GM12878 (cell line): ENCODE measurements around the gene UBR2. TPM values are rescaled to one million over a fixed set of nuclear protein-coding genes. Genes with fewer than 3 reads are reported as not detected.

ENCODE experiments used
- ATAC-seq: fragments of 200-7000 bp; cut with Tn5 transposase; 3 replicates; pipeline ENCODE4 v1.9.1; 2020; ENCODE audit warnings: mild to moderate bottlenecking, moderate library complexity
- BruUV-seq: library from RNA; stranded (reverse); fragments of 400-500 nt; replicated peaks from 2 replicates; lab custom pipeline; 2021; lab: Mats Ljungman, UMichigan
- CTCF ChIA-PET: fragments of 300-600 bp; sonication (Branson Sonifier 250); formaldehyde crosslinking; extraction: SDS; loops from one replicate; lab custom pipeline; 2021; ENCODE audit warnings: inconsistent platforms; lab: Yijun Ruan, JAX
- POLR2A ChIA-PET: fragments of 350-600 bp; formaldehyde crosslinking; extraction: SDS; loops from one replicate; lab custom pipeline; 2021; ENCODE audit warnings: inconsistent platforms; lab: Charles Lee
- RAD21 ChIA-PET: fragments of 300-600 bp; sonication (Branson Sonifier 250); formaldehyde crosslinking; loops from one replicate; lab custom pipeline; 2023; ENCODE audit warnings: antibody characterized with exemption; ENCODE audit not compliant: unreplicated experiment; lab: Charles Lee
- SMC1A ChIA-PET: fragments of 300-600 bp; sonication (Branson Sonifier 250); formaldehyde crosslinking; loops from one replicate; lab custom pipeline; 2023; ENCODE audit not compliant: unreplicated experiment, uncharacterized antibody; lab: Charles Lee
- DNase-seq: peaks from one replicate; pipeline ENCODE4 v3.0.0-alpha.2; 2011; ENCODE audit warnings: low read depth, low spot score
- FAIRE-seq: peaks from 3 replicates; lab custom pipeline; 2011; peaks lifted over from hg19 to GRCh38; lab: Jason Lieb, UNC
- H2AFZ ChIP-seq: 2 replicates; pipeline ENCODE4 v1.6.0; 2011; ENCODE audit warnings: low read depth, low read length, control low read depth; ENCODE audit not compliant: control insufficient read depth
- H3K27ac ChIP-seq: 2 replicates; pipeline ENCODE4 v1.5.1; 2011; ENCODE audit warnings: control low read depth; ENCODE audit not compliant: control insufficient read depth, insufficient read depth
- H3K27me3 ChIP-seq, 2 experiments: replicated peaks in 1 of 2; 2 replicates each; pipeline versions ENCODE4 v1.6.0 to v1.6.1; 2011; ENCODE audit warnings: low read length in 1 of 2; ENCODE audit not compliant: control insufficient read depth in 2 of 2, insufficient read depth in 2 of 2
- H3K36me3 ChIP-seq, 2 experiments: 2 replicates each; pipeline ENCODE4 v1.5.1; 2011; ENCODE audit warnings: low read length in 1 of 2; ENCODE audit not compliant: control insufficient read depth in 2 of 2, insufficient read depth in 2 of 2
- H3K4me1 ChIP-seq: 2 replicates; pipeline ENCODE4 v1.6.1; 2011; ENCODE audit warnings: mild to moderate bottlenecking, low read length, moderate library complexity, mixed read lengths; ENCODE audit not compliant: control insufficient read depth, insufficient read depth
- H3K4me2 ChIP-seq: 2 replicates; pipeline ENCODE4 v1.6.0; 2011; ENCODE audit warnings: control low read depth; ENCODE audit not compliant: control insufficient read depth, insufficient read depth
- H3K4me3 ChIP-seq: fragments of 200-600 bp; sonication (generic); 2 replicates; pipeline ENCODE4 v1.5.1; 2016
- H3K79me2 ChIP-seq: 2 replicates; pipeline ENCODE4 v1.6.0; 2011; ENCODE audit warnings: low read length; ENCODE audit not compliant: control insufficient read depth, insufficient read depth
- H3K9ac ChIP-seq: 2 replicates; pipeline ENCODE4 v1.8.0; 2011; ENCODE audit warnings: low read length, control low read depth, mixed read lengths; ENCODE audit not compliant: control insufficient read depth, insufficient read depth
- H3K9me3 ChIP-seq: replicated peaks from 3 replicates; pipeline ENCODE4 v1.5.1; 2011; ENCODE audit warnings: mild to moderate bottlenecking, low read length; ENCODE audit not compliant: control insufficient read depth, insufficient read depth
- H4K20me1 ChIP-seq: 2 replicates; pipeline ENCODE4 v1.6.0; 2011; ENCODE audit not compliant: control insufficient read depth, insufficient read depth
- BHLHE40 ChIP-seq, 2 experiments: fragments of 450-650 bp in 1 of 2; IDR thresholded peaks; 2 replicates each; pipeline ENCODE4 v1.6.1; 2011 to 2017; ENCODE audit warnings: low read depth in 2 of 2, borderline replicate concordance in 1 of 2, improper control_type of control experiment in 1 of 2, low read length in 1 of 2, mild to moderate bottlenecking in 1 of 2
- IKZF1 ChIP-seq: fragments of 450-650 bp; conservative IDR thresholded peaks from 2 replicates; pipeline ENCODE4 v1.6.1; 2017; ENCODE audit warnings: antibody characterized with exemption, mild to moderate bottlenecking
- JUNB ChIP-seq: IDR thresholded peaks from 2 replicates; pipeline ENCODE4 v1.6.1; 2016; ENCODE audit warnings: antibody characterized with exemption, mild to moderate bottlenecking
- KDM1A ChIP-seq: fragments of 200-600 bp; sonication (generic); IDR thresholded peaks from 2 replicates; pipeline ENCODE4 v1.6.1; 2016; ENCODE audit warnings: borderline replicate concordance
- MEF2A ChIP-seq: IDR thresholded peaks from 2 replicates; pipeline ENCODE4 v1.6.1; 2011; ENCODE audit warnings: low read depth, mild to moderate bottlenecking, low read length, moderate library complexity; ENCODE audit not compliant: insufficient read depth
- NFYB ChIP-seq: IDR thresholded peaks from 2 replicates; pipeline ENCODE4 v1.6.1; 2011; ENCODE audit warnings: low read depth, mild to moderate bottlenecking, low read length, improper control_type of control experiment, moderate library complexity; ENCODE audit not compliant: insufficient read depth
- PAX8 ChIP-seq: fragments of 450-650 bp; IDR thresholded peaks from 2 replicates; pipeline ENCODE4 v1.6.1; 2017; ENCODE audit warnings: mild to moderate bottlenecking, moderate library complexity
- POU2F2 ChIP-seq: IDR thresholded peaks from 3 replicates; pipeline ENCODE4 v1.6.1; 2011; ENCODE audit warnings: low read depth, mild to moderate bottlenecking, low read length, borderline replicate concordance
- WGBS: methylation state at CpG from one replicate; pipeline ENCODE4 v1.1.6; 2016; ENCODE audit warnings: low lambda C conversion rate; ENCODE audit not compliant: insufficient replicate concordance, insufficient coverage; ENCODE audit errors: missing lambda C conversion rate; 5-methylcytosine and 5-hydroxymethylcytosine counted together
- in situ Hi-C: fragments of 300-500 bp; cut with MboI; formaldehyde crosslinking; loops from 9 replicates; pipeline ENCODE4 v1.14.3; 2018; ENCODE audit warnings: mixed read lengths
- intact Hi-C: fragments of 100-400 bp; cut with micrococcal nuclease; formaldehyde crosslinking; loops from one replicate; pipeline ENCODE4 v1.14.2; 2022; ENCODE audit not compliant: unreplicated experiment
- polyA plus RNA-seq, 11 experiments: library from polyadenylated mRNA; depleted of rRNA in 4 of 11; unstranded in 6 of 11; stranded (reverse) in 5 of 11; fragments of >200 nt; fragmentation: Nextera tagmentation in 4 of 11; fragmentation: Illumina TruSeq in 1 of 11; extraction: Ambion mirVana in 4 of 11; extraction: Trizol in 1 of 11; gene quantifications; 1 replicate in 1 of 11; 2 replicates in 10 of 11; pipeline versions ENCODE4 v1.2.1 to v1.2.3, GENCODE V29; 2011 to 2016; ENCODE audit warnings: inconsistent platforms in 2 of 11, missing spikeins in 2 of 11, low read depth in 1 of 11
- total RNA-seq, 4 experiments: library from RNA; depleted of rRNA in 3 of 4; stranded (reverse); fragments of >200 nt in 3 of 4; fragmentation: Illumina TruSeq in 1 of 4; extraction: Trizol in 1 of 4; gene quantifications; 2 replicates each; pipeline versions ENCODE4 v1.2.1 to v1.2.3, GENCODE V29; 2013 to 2021

UBR2 gene
- total and polyA plus RNA-seq, 10 of the 15 experiments (the other 5 are each of a cell fraction or from before 2014, with no cell fraction given) = 2.3 to 18.4 (median 9.6) TPM

DNA sequence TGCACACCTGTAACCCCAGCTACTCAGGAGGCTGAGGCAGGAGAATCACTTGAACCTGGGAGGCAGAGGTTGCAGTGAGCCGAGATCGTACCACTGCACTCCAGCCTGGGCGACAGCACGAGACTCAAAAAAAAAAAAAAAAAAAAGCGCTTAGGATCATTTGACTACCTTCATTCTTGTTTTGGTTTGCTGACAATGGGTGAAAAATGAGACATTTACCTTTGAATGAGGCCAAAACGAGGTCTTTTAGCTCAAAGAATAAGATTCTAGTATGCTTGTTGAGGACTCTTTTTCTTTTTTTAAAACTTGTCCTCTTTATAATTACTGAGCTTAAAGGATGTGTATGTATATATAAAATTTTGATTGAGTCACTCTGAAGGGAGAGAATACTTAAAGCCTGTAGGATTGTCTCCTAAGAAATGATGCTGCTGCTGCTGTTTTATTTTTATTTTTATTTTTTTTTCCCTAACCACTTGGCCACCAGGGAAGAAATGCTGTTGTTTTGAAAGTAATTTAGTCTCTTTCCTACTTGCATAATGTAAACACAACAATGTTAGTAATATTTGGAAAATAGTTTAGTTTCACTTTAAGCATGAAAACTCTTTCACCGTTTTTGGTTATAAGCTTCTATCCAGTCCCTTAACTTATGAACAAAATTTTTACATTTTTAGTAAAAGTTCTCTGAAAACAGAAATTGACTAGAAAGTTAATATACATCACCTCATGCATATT, 7.9 kb downstream of the UBR2 start:
- peaks cover 8% of the 10 kb centered on the region; the same call in 1 of the 2 replicates for H3K4me1 ChIP-seq
- no peaks in the 10 kb centered on the region for H3K27me3 ChIP-seq
- peak overlapping the region; percentile 54; the same call in 1 of the 2 replicates for H3K4me3 ChIP-seq
- DNase-seq (no peak), FAIRE-seq (no peak), ATAC-seq (peak; percentile 36)
- ChIA-PET CTCF (interaction anchor here (0.6 to 2.4 kb wide), 12 partner anchors 8 to 403 kb away, joined by 3 to 9 read pairs (median 3); partner anchors contain the start of gene UBR2), SMC1A (interaction anchor here (0.6 to 2.6 kb wide), 24 partner anchors 8 to 618 kb away, joined by 3 to 14 read pairs (median 4); partner anchors contain the start of genes RPL7L1 and UBR2), POLR2A (interaction anchor here (0.6 to 1.3 kb wide), 11 partner anchors 8 to 1499 kb away, joined by 3 to 10 read pairs (median 4); partner anchors contain the start of genes NFYA, RPL7L1 and UBR2), RAD21 (interaction anchor here (0.7 to 2.0 kb wide), 11 partner anchors 8 to 999 kb away, joined by 3 to 11 read pairs (median 4); partner anchors contain the start of genes CNPY3, RPL7L1 and UBR2)
- in situ Hi-C loops (no loop called here), intact Hi-C loops (no loop called here)
- no peak overlapping the region for H3K9ac ChIP-seq
- no peak overlapping the region for H2AFZ ChIP-seq
- BruUV-seq = no TSS peak
- peaks cover 49% of the 10 kb centered on the region for H3K79me2 ChIP-seq
- 2% methylated on average over 5 of the region's 7 CpGs for WGBS
- TF ChIP-seq IKZF1 = no peak
- TF ChIP-seq MEF2A = no peak
- no peak for TF ChIP-seq PAX8
- peak; percentile 9; the same call in 1 of the 2 replicates for TF ChIP-seq JUNB
- TF ChIP-seq BHLHE40 (IDR thresholded peaks at IDR 0.05; ENCODE audit: borderline replicate concordance in 1 of 2, low read depth in 2 of 2, low read length in 1 of 2) = peak in 1 of 2 experiments; percentile 27; a peak in 1 of 4 replicates
- TF ChIP-seq POU2F2 = no peak
- no peak for TF ChIP-seq KDM1A
- TF ChIP-seq NFYB = no peak
- H3K9me3 ChIP-seq = no peaks in the 10 kb centered on the region
- H3K4me2 ChIP-seq = peak overlapping the region; percentile 45
- H3K36me3 ChIP-seq = peaks cover 2 to 4% of the 10 kb centered on the region in 2 experiments; a peak in 3 of 4 replicates
- no peaks in the 10 kb centered on the region for H4K20me1 ChIP-seq
- H3K27ac ChIP-seq = peak overlapping the region; percentile 64
